ENCODE results near the gene APLP2. TPM values are rescaled to one million over a fixed set of nuclear protein-coding genes. Genes with fewer than 3 reads are reported as not detected.

The APLP2 gene
- total and polyA plus RNA-seq, 4 donors, result 235 to 532 (median 524) TPM

GRCh38 chr11:130114726-130115125 is 45.0 kb downstream of the APLP2 start:
- Histone ChIP-seq H3K9ac (ENCODE audit: insufficient read depth in 1 of 2, low read length in 2 of 2) (no peak overlapping the region), H3K4me1 (ENCODE audit: control insufficient read depth in 5 of 5, insufficient read depth in 5 of 5, low read length in 5 of 5) (peaks cover 0 to 8% (median 3%) of the 10 kb centered on the region in 5 donors), H3K9me3 (ENCODE audit: control insufficient read depth in 4 of 4, insufficient read depth in 3 of 4, low read length in 3 of 4) (no peaks in the 10 kb centered on the region), H3K36me3 (ENCODE audit: control insufficient read depth in 4 of 4, insufficient read depth in 4 of 4, low read length in 4 of 4) (peaks cover 8 to 26% (median 19%) of the 10 kb centered on the region in 4 donors), H3K4me3 (no peak overlapping the region), H3K27ac (ENCODE audit: low read depth in 1 of 2, low read length in 1 of 2) (peak overlapping the region in 1 of 2 donors; percentile 10), H3K27me3 (ENCODE audit: control insufficient read depth in 3 of 3, insufficient read depth in 3 of 3, low read length in 2 of 3) (no peaks in the 10 kb centered on the region)
- TF ChIP-seq CTCF (IDR thresholded peaks at IDR 0.05; ENCODE audit: control extremely low read depth, extremely low read depth), result no peak
- DNase-seq (no peak), ATAC-seq (ENCODE audit: insufficient read depth, low FRiP score) (no peak)
- 93 to 95% methylated on average over 4 of the region's 4 CpGs for WGBS, 2 donors

GRCh38 chr11:130115218-130115617 is 45.5 kb downstream of the APLP2 start:
- Histone ChIP-seq H3K9ac (ENCODE audit: insufficient read depth in 1 of 2, low read length in 2 of 2) (no peak overlapping the region), H3K36me3 (ENCODE audit: control insufficient read depth in 4 of 4, insufficient read depth in 4 of 4, low read length in 4 of 4) (peaks cover 8 to 26% (median 18%) of the 10 kb centered on the region in 4 donors), H3K4me3 (no peak overlapping the region), H3K27me3 (ENCODE audit: control insufficient read depth in 3 of 3, insufficient read depth in 3 of 3, low read length in 2 of 3) (no peaks in the 10 kb centered on the region), H3K27ac (ENCODE audit: low read depth in 1 of 2, low read length in 1 of 2) (no peak overlapping the region), H3K9me3 (ENCODE audit: control insufficient read depth in 4 of 4, insufficient read depth in 3 of 4, low read length in 3 of 4) (no peaks in the 10 kb centered on the region), H3K4me1 (ENCODE audit: control insufficient read depth in 5 of 5, insufficient read depth in 5 of 5, low read length in 5 of 5) (peaks cover 0 to 8% (median 5%) of the 10 kb centered on the region in 5 donors)
- 55 to 75% methylated on average over 2 of the region's 2 CpGs for WGBS, 2 donors
- DNase-seq (peak in 1 of 3 donors; percentile 46), ATAC-seq (ENCODE audit: insufficient read depth, low FRiP score) (no peak)
- TF ChIP-seq CTCF (IDR thresholded peaks at IDR 0.05; ENCODE audit: control extremely low read depth, extremely low read depth), result no peak

- no peaks in the 10 kb centered on the region for H3K9me3 ChIP-seq (ENCODE audit: control insufficient read depth in 4 of 4, insufficient read depth in 3 of 4, low read length in 3 of 4)
- no peaks in the 10 kb centered on the region for H3K27me3 ChIP-seq (ENCODE audit: control insufficient read depth in 3 of 3, insufficient read depth in 3 of 3, low read length in 2 of 3)
- H3K9ac ChIP-seq (ENCODE audit: insufficient read depth in 1 of 2, low read length in 2 of 2), result no peak overlapping the region
- DNase-seq (no peak), ATAC-seq (ENCODE audit: insufficient read depth, low FRiP score) (no peak)
- no peak overlapping the region for H3K4me3 ChIP-seq
- peaks cover 7 to 13% (median 10%) of the 10 kb centered on the region in 4 donors for H3K36me3 ChIP-seq (ENCODE audit: control insufficient read depth in 4 of 4, insufficient read depth in 4 of 4, low read length in 4 of 4)
- 52 to 57% methylated on average over 2 of the region's 2 CpGs for WGBS, 2 donors
- TF ChIP-seq CTCF (IDR thresholded peaks at IDR 0.05; ENCODE audit: control extremely low read depth, extremely low read depth), result no peak
- peaks cover 0 to 10% (median 5%) of the 10 kb centered on the region in 5 donors for H3K4me1 ChIP-seq (ENCODE audit: control insufficient read depth in 5 of 5, insufficient read depth in 5 of 5, low read length in 5 of 5)
- no peak overlapping the region for H3K27ac ChIP-seq (ENCODE audit: low read depth in 1 of 2, low read length in 1 of 2)
These were observed 48.5 kb downstream of the APLP2 start for GRCh38 chr11:130118165-130118564.
